Measurements from ENCODE around the gene PNKD. TPM values are rescaled to one million over a fixed set of nuclear protein-coding genes. Genes with fewer than 3 reads are reported as not detected.

PNKD gene
- total RNA-seq, 1 experiment from 2014 or later = 49.8 TPM

DNA sequence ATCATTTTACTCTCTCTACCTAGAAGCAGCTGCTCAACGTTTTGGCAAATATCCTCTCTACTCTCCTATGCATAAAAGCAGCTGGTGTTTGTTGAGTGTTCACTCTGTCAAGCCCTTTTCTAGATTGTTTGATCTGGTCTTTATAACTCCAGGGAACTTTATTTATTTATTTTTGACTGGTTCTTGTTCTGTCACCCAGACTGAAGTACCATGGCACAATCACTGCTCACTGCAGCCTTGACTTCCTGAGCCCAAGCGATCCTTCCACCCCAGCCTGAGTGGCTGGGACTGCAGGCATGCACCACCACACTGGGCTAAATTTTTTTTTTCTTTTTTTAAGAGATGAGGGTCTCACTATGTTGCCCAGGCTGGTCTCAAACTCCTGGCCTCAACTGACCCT lies 99.0 kb downstream of the PNKD start:
- no peak for ATAC-seq
- TF ChIP-seq TEAD1 (CRISPR knock-in tag; IDR thresholded peaks at IDR 0.05) (no peak), ZNF121 (CRISPR knock-in tag; IDR thresholded peaks at IDR 0.05) (peak; percentile 55; the same call in 1 of the 2 replicates)

DNA sequence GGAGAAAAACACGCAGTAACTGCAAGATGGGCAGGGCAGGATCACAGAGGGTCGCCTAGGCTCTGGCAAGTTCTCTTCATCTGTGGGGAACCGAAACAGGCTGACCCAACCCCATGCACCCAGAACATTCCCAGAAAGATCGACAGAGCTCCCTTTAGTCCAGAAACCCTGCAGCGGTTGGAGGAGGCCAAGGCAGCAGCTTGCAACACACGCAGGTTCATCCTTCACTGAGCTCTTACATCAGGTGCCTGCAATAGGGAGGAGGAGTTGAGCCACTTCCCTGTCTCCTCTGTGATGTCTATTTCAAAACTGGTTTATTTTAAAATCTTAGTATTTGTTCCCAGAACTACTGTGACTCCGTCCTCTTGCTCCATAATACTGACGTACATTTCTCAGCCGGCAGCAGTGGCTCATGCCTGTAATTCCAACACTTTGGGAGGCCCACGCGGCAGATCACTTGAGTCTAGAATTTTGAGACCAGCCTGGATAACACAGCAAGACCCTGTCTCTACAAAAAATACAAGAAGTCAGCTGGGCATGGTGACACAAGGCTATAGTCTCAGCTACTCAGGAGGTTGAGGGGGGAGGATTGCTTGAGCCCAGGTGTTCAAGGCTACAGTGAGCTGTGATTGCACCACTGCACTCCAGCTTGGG lies 100.2 kb downstream of the PNKD start:
- Mint-ChIP-seq H3K9me3 (no peaks in the 10 kb centered on the region), H3K27me3 (ENCODE audit: low read depth) (no peaks in the 10 kb centered on the region), H3K36me3 (no peaks in the 10 kb centered on the region), H3K4me3 (no peak overlapping the region), H3K4me1 (peaks cover 6% of the 10 kb centered on the region; the same call in 1 of the 2 replicates), H3K27ac (no peak overlapping the region)
- no peak for ATAC-seq
- TF ChIP-seq, protein P1, sequence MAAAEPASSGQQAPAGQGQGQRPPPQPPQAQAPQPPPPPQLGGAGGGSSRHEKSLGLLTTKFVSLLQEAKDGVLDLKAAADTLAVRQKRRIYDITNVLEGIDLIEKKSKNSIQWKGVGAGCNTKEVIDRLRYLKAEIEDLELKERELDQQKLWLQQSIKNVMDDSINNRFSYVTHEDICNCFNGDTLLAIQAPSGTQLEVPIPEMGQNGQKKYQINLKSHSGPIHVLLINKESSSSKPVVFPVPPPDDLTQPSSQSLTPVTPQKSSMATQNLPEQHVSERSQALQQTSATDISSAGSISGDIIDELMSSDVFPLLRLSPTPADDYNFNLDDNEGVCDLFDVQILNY (CRISPR knock-in tag; IDR thresholded peaks at IDR 0.05) = no peak
- TF ChIP-seq ZNF416 (CRISPR knock-in tag; IDR thresholded peaks at IDR 0.05) (no peak), TP53 (CRISPR knock-in tag; IDR thresholded peaks at IDR 0.05) (no peak), SP1 (CRISPR knock-in tag; conservative IDR thresholded peaks at IDR 0.05) (no peak), GABPB1 (CRISPR knock-in tag; IDR thresholded peaks at IDR 0.05) (peak; percentile 88)
- TF ChIP-seq, protein P2, sequence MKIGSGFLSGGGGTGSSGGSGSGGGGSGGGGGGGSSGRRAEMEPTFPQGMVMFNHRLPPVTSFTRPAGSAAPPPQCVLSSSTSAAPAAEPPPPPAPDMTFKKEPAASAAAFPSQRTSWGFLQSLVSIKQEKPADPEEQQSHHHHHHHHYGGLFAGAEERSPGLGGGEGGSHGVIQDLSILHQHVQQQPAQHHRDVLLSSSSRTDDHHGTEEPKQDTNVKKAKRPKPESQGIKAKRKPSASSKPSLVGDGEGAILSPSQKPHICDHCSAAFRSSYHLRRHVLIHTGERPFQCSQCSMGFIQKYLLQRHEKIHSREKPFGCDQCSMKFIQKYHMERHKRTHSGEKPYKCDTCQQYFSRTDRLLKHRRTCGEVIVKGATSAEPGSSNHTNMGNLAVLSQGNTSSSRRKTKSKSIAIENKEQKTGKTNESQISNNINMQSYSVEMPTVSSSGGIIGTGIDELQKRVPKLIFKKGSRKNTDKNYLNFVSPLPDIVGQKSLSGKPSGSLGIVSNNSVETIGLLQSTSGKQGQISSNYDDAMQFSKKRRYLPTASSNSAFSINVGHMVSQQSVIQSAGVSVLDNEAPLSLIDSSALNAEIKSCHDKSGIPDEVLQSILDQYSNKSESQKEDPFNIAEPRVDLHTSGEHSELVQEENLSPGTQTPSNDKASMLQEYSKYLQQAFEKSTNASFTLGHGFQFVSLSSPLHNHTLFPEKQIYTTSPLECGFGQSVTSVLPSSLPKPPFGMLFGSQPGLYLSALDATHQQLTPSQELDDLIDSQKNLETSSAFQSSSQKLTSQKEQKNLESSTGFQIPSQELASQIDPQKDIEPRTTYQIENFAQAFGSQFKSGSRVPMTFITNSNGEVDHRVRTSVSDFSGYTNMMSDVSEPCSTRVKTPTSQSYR (CRISPR knock-in tag; IDR thresholded peaks at IDR 0.05) = no peak
- TF ChIP-seq, protein P3, sequence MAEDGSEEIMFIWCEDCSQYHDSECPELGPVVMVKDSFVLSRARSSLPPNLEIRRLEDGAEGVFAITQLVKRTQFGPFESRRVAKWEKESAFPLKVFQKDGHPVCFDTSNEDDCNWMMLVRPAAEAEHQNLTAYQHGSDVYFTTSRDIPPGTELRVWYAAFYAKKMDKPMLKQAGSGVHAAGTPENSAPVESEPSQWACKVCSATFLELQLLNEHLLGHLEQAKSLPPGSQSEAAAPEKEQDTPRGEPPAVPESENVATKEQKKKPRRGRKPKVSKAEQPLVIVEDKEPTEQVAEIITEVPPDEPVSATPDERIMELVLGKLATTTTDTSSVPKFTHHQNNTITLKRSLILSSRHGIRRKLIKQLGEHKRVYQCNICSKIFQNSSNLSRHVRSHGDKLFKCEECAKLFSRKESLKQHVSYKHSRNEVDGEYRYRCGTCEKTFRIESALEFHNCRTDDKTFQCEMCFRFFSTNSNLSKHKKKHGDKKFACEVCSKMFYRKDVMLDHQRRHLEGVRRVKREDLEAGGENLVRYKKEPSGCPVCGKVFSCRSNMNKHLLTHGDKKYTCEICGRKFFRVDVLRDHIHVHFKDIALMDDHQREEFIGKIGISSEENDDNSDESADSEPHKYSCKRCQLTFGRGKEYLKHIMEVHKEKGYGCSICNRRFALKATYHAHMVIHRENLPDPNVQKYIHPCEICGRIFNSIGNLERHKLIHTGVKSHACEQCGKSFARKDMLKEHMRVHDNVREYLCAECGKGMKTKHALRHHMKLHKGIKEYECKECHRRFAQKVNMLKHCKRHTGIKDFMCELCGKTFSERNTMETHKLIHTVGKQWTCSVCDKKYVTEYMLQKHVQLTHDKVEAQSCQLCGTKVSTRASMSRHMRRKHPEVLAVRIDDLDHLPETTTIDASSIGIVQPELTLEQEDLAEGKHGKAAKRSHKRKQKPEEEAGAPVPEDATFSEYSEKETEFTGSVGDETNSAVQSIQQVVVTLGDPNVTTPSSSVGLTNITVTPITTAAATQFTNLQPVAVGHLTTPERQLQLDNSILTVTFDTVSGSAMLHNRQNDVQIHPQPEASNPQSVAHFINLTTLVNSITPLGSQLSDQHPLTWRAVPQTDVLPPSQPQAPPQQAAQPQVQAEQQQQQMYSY (CRISPR knock-in tag; IDR thresholded peaks at IDR 0.05) = no peak
- DNase-seq (ENCODE audit: low spot score) = no peak
- ChIA-PET POLR2A (interaction anchor here (0.5 kb wide), 1 partner anchor 49 kb away, joined by 5 read pairs; no protein-coding TSS in a partner anchor), CTCF (interaction anchor here (0.6 kb wide), 1 partner anchor 14 kb away, joined by 4 read pairs; the partner anchor contains the start of gene CATIP)

More for the DNA sequence above, 99.0 kb downstream of the PNKD start:
- Mint-ChIP-seq H3K4me3 (no peak overlapping the region), H3K4me1 (peaks cover 6% of the 10 kb centered on the region; the same call in 1 of the 2 replicates), H3K27ac (no peak overlapping the region), H3K9me3 (no peaks in the 10 kb centered on the region), H3K27me3 (ENCODE audit: low read depth) (no peaks in the 10 kb centered on the region), H3K36me3 (no peaks in the 10 kb centered on the region)
- CTCF ChIA-PET = interaction anchor here (1.2 to 1.5 kb wide), 2 partner anchors 13 to 96 kb away, joined by 6 to 11 read pairs; partner anchors contain the start of gene CATIP
- no peak for DNase-seq (ENCODE audit: low spot score)
- POLR2A ChIA-PET = no interaction called here

DNA sequence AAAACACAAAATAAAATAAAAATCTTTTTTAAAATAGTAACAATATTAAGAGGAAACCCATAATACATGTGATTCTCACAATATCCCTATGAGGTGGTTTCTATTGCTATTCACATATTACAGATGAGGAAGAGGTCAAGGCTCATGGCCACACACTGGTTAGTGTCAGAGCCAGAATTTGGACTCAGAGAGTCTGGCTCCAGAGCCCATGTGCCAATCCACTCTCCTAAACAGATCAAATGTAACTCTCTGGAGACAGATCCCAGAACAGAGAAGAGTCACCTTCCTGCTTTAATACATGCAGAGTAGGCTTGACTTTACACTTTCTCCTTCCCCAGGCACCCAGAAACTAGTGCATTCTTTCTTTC lies 101.6 kb downstream of the PNKD start:
- H3K27me3 Mint-ChIP-seq (ENCODE audit: low read depth) = no peaks in the 10 kb centered on the region
- TF ChIP-seq, protein P4, sequence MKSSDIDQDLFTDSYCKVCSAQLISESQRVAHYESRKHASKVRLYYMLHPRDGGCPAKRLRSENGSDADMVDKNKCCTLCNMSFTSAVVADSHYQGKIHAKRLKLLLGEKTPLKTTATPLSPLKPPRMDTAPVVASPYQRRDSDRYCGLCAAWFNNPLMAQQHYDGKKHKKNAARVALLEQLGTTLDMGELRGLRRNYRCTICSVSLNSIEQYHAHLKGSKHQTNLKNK (CRISPR knock-in tag; IDR thresholded peaks at IDR 0.05) = no peak
- no peak for TF ChIP-seq SMAD4 (CRISPR knock-in tag; IDR thresholded peaks at IDR 0.05)
- TF ChIP-seq, protein P5, sequence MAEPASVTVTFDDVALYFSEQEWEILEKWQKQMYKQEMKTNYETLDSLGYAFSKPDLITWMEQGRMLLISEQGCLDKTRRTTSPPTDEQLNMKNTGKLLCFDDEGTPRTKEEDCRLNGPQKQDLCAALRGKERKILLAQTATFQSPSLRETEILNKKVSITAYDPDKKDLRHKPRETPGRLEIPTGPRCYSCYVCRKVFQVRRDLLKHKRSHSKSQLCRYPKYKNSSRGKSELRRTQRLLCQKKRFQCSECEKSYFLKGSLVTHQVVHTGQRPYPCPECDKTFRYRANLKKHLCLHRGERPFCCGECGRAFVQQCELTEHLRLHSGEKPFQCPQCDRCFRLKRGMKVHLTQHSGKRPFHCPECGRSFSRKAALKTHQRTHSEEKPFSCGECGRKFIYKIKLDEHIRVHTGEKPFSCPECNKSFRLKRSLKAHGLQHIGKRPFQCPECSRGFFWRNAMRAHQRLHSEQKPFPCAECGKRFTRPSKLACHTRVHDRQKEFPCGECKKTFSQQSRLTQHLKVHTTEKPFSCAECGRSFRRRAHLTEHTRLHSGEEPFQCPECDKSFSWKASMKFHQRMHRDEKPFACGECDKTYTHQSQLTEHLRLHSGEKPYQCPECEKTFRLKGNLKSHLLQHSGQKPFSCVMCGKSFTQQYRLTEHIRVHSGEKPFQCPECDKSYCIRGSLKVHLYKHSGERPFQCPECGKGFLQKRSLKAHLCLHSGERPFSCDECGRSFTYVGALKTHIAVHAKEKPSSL (CRISPR knock-in tag; conservative IDR thresholded peaks at IDR 0.05) = no peak
- TF ChIP-seq ZNF219 (CRISPR knock-in tag; IDR thresholded peaks at IDR 0.05; ENCODE audit: borderline replicate concordance) = no peak
- TF ChIP-seq ZNF423 (CRISPR knock-in tag; IDR thresholded peaks at IDR 0.05) = no peak
- no peak for TF ChIP-seq GRHL2 (CRISPR knock-in tag; IDR thresholded peaks at IDR 0.05; ENCODE audit: insufficient replicate concordance, severe bottlenecking)
- no peak for TF ChIP-seq NFATC4 (CRISPR knock-in tag; IDR thresholded peaks at IDR 0.05)
- no peak for TF ChIP-seq CREM (CRISPR knock-in tag; IDR thresholded peaks at IDR 0.05)
- TF ChIP-seq IRF2 (CRISPR knock-in tag; IDR thresholded peaks at IDR 0.05; ENCODE audit: borderline replicate concordance, low read depth) = no peak
- TF ChIP-seq JUN (CRISPR knock-in tag; IDR thresholded peaks at IDR 0.05) = no peak
- TF ChIP-seq SMAD3 (CRISPR knock-in tag; IDR thresholded peaks at IDR 0.05; ENCODE audit: borderline replicate concordance) = no peak

More for the DNA sequence above, 101.6 kb downstream of the PNKD start:
- POLR2A ChIA-PET = no interaction called here
- DNase-seq (ENCODE audit: low spot score) = no peak
- no peak overlapping the region for H3K27ac Mint-ChIP-seq
- CTCF ChIA-PET = no interaction called here
- no peak overlapping the region for H3K4me3 Mint-ChIP-seq
- no peaks in the 10 kb centered on the region for H3K9me3 Mint-ChIP-seq
- peaks cover 6% of the 10 kb centered on the region; the same call in 1 of the 2 replicates for H3K4me1 Mint-ChIP-seq
- H3K36me3 Mint-ChIP-seq = no peaks in the 10 kb centered on the region
- ATAC-seq = no peak

Measured in WTC11 (cell line).